Middle frontal gyrus (tissue), 1 donor: Measurements from ENCODE around the gene FMO3.

Experiments
- DNase-seq: peaks from one replicate; pipeline ENCODE4 v3.0.0-alpha.2; 2015; ENCODE audit warnings: low spot score; ENCODE audit errors: extremely low spot score

Gene FMO3

GRCh38 chr1:171115280-171115897 lies 24.7 kb downstream of the FMO3 start:
- no peak for DNase-seq

DNA sequence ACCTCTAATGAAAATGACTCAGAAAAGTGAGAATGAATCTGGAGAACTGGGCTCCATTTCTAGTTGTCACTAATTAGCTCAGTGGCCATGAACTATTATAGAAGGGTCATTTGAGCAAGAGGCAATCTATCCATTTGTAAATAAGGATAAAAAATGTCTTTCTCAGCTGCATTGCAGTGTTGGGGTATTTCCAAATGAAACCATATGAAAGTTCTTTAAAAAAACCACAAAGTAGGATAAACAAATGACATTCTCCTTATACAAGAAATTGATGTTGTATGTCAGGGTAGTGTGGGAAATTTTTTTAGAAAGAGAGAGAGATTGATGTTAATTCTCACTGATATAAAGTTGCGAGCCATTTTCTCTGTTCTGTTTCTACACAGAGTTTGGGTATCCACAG lies 26.0 kb downstream of the FMO3 start:
- no peak for DNase-seq

DNA sequence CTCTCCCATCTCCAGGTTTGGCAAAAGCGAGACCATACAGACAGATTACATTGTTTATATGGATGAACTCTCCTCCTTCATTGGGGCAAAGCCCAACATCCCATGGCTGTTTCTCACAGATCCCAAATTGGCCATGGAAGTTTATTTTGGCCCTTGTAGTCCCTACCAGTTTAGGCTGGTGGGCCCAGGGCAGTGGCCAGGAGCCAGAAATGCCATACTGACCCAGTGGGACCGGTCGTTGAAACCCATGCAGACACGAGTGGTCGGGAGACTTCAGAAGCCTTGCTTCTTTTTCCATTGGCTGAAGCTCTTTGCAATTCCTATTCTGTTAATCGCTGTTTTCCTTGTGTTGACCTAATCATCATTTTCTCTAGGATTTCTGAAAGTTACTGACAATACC lies 26.4 kb downstream of the FMO3 start:
- DNase-seq = no peak

DNA sequence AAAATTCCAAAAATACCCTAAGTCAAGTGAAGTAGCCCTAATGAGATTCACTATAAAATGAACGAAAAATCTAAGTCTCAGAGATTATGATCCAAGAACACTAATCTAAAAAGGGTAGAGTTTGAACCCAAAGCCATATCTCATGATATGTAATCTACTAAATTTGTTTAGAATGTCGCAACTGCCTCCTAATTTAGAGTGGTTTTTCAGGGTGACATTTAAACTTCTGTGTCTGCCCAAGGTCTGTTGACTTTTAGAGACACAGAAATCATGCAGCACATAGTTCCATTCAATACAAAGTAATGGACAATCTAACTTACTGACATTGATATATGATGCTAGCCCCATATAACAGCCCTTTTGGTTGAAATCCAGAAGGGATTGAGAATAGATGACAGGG lies 28.9 kb downstream of the FMO3 start:
- no peak for DNase-seq

- DNase-seq = no peak
These were observed 31.6 kb downstream of the FMO3 start for GRCh38 chr1:171122299-171122698.

DNA sequence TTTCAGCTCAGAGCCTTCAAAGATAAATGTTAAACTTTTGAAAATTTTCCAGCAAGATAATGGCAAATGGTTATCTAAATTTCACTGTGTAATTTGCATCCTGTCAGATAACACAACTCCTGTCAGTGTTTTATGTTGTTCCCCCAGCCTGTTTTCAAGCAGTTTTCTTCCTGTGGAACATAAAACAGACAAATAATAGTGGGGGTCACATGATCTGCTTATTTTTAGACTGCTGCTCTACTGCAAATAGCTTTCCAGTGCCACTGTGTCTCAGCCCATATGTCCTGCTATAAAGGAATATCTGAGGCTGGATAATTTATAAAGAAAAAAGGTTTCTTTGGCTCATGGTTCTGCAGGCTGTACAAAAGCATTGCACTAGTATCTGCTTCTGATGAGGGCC lies 32.2 kb downstream of the FMO3 start:
- DNase-seq = no peak

DNA sequence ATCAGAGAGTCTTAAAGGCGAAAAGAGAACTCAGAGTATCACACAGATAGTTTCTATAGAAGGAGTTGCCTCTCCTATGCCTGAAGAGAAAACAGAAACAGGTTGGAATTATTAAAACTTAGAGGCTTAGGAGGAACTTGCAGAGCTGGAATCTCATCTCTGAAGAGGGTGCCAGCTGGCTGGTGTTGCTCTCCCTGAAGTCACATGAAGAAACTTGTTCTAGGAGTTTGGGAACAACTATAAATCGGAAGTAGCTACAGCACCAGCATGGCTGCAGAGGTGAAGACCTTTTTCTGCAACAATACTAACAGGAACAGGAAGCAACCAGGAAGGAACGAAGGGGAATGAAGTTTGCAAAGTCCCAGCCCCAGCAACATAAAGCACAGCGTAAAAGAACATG lies 35.8 kb downstream of the FMO3 start:
- DNase-seq = no peak

GRCh38 chr1:171127099-171127498 lies 36.4 kb downstream of the FMO3 start:
- no peak for DNase-seq

DNA sequence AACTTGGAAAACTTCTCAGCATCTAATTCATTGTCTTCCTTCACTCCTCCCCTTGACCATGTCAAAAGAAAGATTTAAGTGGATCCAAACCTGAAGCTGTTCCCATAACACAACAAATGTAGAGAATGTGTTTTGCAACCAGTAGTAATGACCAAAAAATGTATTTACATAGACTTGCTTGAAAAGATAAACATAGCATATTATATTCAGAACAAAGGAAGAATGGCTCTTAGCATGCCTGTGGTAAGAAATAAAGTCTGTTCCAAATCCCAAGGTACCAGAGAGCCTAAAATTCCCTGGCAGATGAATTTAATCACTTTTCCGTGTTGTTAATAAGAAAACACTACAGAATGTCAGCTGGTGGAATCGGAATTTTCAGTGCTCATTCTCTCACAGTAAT lies 36.8 kb downstream of the FMO3 start:
- DNase-seq = no peak

DNA sequence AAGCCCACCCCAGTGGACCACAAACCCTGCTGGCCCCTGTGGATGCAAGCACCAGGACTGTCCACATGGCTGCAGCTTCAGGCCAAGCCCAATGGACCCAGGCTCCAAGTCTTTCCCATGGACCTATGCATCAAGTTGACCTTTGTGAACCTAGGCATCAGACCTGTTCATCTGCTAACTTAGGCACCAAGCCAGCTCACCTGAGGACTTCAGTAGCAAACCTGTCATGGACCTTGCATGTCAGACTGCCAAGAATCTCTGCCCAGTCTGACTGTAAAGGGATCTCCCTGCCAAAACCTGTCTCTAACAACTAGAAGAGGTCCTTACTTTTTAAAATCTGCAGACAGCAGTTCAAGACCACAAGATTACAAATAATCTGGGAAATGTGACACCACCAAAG lies 37.8 kb downstream of the FMO3 start:
- no peak for DNase-seq

GRCh38 chr1:171134204-171134923 lies 43.7 kb downstream of the FMO3 start:
- DNase-seq = no peak

GRCh38 chr1:171137580-171137979 lies 46.9 kb downstream of the FMO3 start:
- DNase-seq = no peak

GRCh38 chr1:171138980-171139379 lies 48.3 kb downstream of the FMO3 start:
- no peak for DNase-seq

DNA sequence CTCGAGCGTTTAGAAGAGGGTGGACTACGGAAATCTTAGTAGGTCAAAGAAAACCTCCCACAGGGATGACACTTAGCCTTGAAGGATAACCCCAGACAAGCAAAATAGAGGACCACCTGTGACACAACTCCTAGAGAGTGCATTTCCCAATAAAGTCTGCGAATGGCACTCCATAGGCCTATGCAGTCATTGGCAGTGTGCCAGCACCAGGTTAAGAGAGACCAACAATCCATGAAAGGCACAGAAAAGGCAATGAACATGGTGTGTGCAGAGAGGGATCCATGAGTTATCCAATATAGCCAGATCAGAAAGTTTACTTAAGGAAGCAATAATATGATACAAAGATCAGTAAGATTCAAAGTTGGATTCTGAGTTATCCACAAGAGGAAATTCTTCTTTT lies 49.2 kb downstream of the FMO3 start:
- no peak for DNase-seq

DNA sequence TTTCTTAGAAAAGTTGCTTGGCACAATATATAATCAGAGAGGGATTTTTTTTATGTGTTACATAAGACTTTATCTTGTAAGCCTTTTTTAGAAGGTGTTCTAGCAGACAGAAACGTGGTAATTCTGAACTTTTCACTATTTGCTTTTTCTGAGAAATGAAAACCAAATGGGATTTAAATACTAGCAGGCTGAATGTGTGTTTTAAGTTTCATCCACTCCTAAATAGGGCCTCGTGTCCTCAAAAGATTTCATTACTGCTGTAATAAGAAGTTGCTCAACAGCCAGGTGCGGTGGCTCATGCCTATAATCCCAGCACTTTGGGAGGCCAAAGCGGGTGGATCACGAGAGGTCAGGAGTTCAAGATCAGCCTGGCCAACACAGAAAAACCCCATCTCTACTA lies 49.7 kb downstream of the FMO3 start:
- DNase-seq = no peak

- no peak for DNase-seq
These were observed 50.4 kb downstream of the FMO3 start for GRCh38 chr1:171140956-171141687.

- DNase-seq = no peak
These were observed 51.1 kb downstream of the FMO3 start for GRCh38 chr1:171141688-171142415.

DNA sequence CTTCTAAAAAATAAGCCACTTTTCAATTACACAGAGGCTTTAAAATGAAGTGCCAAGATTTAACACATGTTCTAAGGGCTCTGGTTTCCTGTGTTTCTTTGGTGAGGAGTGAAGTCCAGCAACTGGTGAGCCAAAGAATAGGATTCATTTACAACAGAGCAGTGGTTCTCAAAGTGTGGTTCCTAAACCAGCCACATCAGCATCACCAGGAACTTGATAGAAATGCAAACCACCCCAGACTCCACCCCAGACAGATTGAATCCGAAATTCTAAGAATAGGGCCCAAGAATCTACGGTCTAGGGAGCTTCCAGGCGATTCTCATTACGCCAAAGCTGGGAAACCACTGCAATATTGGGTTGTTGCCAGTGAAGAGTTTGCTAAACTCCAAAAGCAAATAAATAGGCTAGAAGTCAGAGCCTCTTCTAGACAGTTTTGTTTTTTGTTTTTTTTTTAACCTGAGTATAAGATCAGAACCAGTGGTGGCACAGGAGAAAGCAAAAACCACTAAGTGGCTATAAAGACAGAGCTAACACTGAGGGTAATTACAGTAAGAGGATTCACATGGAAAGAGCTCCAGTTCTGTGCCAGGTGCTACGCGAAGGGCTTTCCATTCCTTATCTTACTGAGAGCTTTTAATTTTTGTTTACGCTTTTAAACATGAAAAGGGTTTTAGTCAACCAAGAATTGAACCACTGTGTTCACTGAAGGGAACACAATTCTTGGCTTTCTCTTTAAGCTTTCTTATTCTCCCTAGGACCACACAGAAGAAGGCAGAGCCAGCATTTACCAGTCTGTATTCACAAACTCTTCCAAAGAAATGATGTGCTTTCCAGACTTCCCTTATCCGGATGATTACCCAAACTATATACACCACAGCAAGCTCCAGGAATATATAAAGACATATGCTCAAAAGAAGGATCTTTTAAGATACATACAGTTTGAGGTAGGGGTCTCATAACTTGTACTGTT lies 52.0 kb downstream of the FMO3 start:
- DNase-seq = no peak

DNA sequence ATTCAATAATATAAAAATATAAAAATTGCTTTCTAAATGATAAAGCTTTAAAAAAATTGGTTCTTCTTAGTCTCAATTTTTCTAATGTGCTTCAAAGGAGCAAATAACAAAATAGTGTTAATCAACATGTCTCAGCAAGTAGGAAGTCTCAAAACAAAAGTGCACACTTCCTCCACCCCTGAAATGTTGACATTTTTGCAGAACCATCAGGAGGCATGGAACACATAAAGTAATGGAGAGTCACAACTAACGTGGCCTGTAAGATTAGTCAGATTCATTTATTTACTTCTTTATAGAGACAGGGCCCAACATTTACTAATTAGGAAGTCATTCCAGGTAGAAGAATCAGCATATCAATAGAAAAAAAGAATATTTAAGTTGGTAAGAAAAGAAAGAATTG lies 59.5 kb downstream of the FMO3 start:
- no peak for DNase-seq

DNA sequence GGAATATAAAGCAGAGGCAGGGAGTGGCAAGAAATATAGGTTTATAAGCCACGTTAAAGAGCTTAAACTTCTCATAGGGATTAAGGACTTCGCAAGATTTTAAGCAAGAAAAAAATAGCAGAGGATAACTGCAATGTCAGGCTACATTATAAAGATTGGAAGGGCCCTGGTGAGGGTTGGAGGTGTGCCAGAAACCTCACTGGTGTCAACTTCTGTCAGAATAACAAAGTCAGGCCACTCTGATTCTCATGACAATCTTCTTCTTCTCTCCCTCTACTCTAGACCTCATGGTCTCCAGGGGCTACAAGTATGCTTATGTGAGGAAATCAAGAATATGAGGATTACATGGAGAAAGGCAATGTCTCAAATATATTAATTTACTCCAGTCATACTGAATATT lies 61.8 kb downstream of the FMO3 start:
- no peak for DNase-seq

DNA sequence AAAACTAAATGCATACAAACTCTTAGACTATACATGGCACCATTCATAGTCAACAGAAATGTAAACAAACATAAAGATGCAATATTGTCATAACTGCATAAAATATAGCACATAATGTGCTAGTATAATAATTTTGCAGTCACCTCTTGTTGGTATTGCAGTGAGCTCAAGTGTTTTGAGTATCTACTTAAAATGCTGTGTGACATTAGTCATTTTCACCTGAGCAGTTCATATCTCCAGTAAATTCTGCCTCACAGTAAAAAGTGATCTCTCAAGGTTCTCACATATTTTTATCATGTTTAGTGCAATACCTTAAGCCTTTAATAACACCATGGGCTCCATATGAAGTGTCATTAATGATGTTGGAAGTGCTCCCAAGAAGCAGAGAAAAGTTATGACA lies 64.8 kb downstream of the FMO3 start:
- no peak for DNase-seq
